Prostate gland (tissue), 2 donors: Measurements from ENCODE around the gene MTA1.

ENCODE experiments used
- POLR2A ChIP-seq: fragments of 450-650 bp; IDR thresholded peaks from one replicate; pipeline ENCODE4 v1.6.1; 2016; ENCODE audit warnings: antibody characterized with exemption, mild to moderate bottlenecking
- TF ChIP-seq, protein P1 (sequence below), 4 experiments: fragments of 200-600 bp in 2 of 4; fragments of 450-650 bp in 2 of 4; sonication (generic) in 2 of 4; IDR thresholded peaks; 1 replicate in 3 of 4; 2 replicates in 1 of 4; pipeline ENCODE4 v1.5.1; 2016 to 2019; ENCODE audit warnings: antibody characterized with exemption in 4 of 4, mild to moderate bottlenecking in 2 of 4, moderate library complexity in 2 of 4

DNA sequence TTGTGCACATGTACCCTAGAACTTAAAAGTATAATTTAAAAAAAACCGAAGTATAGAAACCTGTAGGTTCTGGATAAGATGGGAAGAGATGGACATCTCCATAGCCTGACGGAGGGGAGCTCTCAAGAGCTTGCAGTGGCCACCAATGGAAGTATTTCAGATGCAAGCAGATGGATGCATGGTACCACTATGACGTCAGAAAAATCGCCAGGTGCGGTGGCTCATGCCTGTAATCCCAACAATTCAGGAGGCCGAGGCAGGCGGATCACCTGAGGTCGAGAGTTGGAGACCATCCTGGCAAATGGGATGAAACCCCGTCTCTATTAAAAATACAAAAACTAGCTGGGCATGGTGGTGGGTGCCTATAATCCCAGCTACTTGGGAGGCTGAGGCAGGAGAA is 17.9 kb upstream of the MTA1 start:
- no peak for TF ChIP-seq POLR2A
- TF ChIP-seq, protein P1, sequence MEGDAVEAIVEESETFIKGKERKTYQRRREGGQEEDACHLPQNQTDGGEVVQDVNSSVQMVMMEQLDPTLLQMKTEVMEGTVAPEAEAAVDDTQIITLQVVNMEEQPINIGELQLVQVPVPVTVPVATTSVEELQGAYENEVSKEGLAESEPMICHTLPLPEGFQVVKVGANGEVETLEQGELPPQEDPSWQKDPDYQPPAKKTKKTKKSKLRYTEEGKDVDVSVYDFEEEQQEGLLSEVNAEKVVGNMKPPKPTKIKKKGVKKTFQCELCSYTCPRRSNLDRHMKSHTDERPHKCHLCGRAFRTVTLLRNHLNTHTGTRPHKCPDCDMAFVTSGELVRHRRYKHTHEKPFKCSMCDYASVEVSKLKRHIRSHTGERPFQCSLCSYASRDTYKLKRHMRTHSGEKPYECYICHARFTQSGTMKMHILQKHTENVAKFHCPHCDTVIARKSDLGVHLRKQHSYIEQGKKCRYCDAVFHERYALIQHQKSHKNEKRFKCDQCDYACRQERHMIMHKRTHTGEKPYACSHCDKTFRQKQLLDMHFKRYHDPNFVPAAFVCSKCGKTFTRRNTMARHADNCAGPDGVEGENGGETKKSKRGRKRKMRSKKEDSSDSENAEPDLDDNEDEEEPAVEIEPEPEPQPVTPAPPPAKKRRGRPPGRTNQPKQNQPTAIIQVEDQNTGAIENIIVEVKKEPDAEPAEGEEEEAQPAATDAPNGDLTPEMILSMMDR (IDR thresholded peaks at IDR 0.05), result no peak
